Lung (tissue), 12 donors: ENCODE data around the gene TGFBRAP1. TPM values are rescaled to one million over a fixed set of nuclear protein-coding genes. Genes with fewer than 3 reads are reported as not detected.

Experiments used
- ATAC-seq: fragments of 200-7000 bp; cut with Tn5 transposase; one replicate; pipeline ENCODE4 v1.9.1; 2020; ENCODE audit warnings: moderate number of reproducible peaks; ENCODE audit not compliant: insufficient read depth, low FRiP score
- DNase-seq, 3 donors: peaks; one replicate each; pipeline ENCODE4 v3.0.0-alpha.2; 2013 to 2017
- H3K27ac ChIP-seq, 2 donors: one replicate each; pipeline ENCODE4 v1.5.1; 2013; ENCODE audit warnings: mild to moderate bottlenecking in 2 of 2, moderate library complexity in 2 of 2, control low read depth in 1 of 2, inconsistent platforms in 1 of 2, low read depth in 1 of 2, low read length in 1 of 2
- H3K27me3 ChIP-seq, 3 donors: one replicate each; pipeline ENCODE4 v1.5.1; 2013; ENCODE audit warnings: low read length in 2 of 3; ENCODE audit not compliant: control insufficient read depth in 3 of 3, insufficient read depth in 3 of 3
- H3K36me3 ChIP-seq, 4 donors: one replicate each; pipeline ENCODE4 v1.5.1; 2013; ENCODE audit warnings: low read length in 4 of 4, mild to moderate bottlenecking in 1 of 4, moderate library complexity in 1 of 4; ENCODE audit not compliant: control insufficient read depth in 4 of 4, insufficient read depth in 4 of 4
- H3K4me1 ChIP-seq, 5 donors: one replicate each; pipeline ENCODE4 v1.5.1; 2013; ENCODE audit warnings: low read length in 5 of 5, mild to moderate bottlenecking in 2 of 5, moderate library complexity in 1 of 5; ENCODE audit not compliant: control insufficient read depth in 5 of 5, insufficient read depth in 5 of 5
- H3K4me3 ChIP-seq: one replicate; pipeline ENCODE4 v1.5.1; 2013; ENCODE audit warnings: mild to moderate bottlenecking, control low read depth, moderate library complexity
- H3K9ac ChIP-seq, 2 donors: one replicate each; pipeline ENCODE4 v1.5.1; 2013; ENCODE audit warnings: low read length in 2 of 2, control low read depth in 1 of 2; ENCODE audit not compliant: insufficient read depth in 1 of 2
- H3K9me3 ChIP-seq, 4 donors: one replicate each; pipeline ENCODE4 v1.5.1; 2013; ENCODE audit warnings: low read length in 3 of 4, mild to moderate bottlenecking in 1 of 4, moderate library complexity in 1 of 4; ENCODE audit not compliant: control insufficient read depth in 4 of 4, insufficient read depth in 3 of 4
- WGBS, 2 donors: extraction: QIAGEN DNeasy Blood & Tissue Kit; methylation state at CpG; one replicate each; pipeline ENCODE4 v1.1.7; 2013; 5-methylcytosine and 5-hydroxymethylcytosine counted together
- polyA plus RNA-seq, 2 donors: library from polyadenylated mRNA; stranded (reverse); fragments of 200-250 nt; gene quantifications; one replicate each; pipeline ENCODE4 v1.2.1, GENCODE V29; 2013
- total RNA-seq, 2 donors: library from RNA; depleted of rRNA in 1 of 2; stranded (reverse); fragments of >200 nt in 1 of 2; gene quantifications; one replicate each; pipeline ENCODE4 v1.2.1, GENCODE V29; 2014 to 2021
- TF ChIP-seq, protein P1 (sequence below): IDR thresholded peaks from 2 replicates; pipeline ENCODE4 v1.5.1; 2012; ENCODE audit warnings: mild to moderate bottlenecking; ENCODE audit errors: control extremely low read depth, extremely low read depth
- donor health status: control.
- donor health status: control.
- donor health status: Bipolar disorder and iron deficiency.
- donor health status: healthy.
- donor health status: DM: yes; HTN: yes; CAD: no.

TGFBRAP1 gene
- total and polyA plus RNA-seq, 4 donors, result 4.0 to 19.7 (median 12.0) TPM

DNA sequence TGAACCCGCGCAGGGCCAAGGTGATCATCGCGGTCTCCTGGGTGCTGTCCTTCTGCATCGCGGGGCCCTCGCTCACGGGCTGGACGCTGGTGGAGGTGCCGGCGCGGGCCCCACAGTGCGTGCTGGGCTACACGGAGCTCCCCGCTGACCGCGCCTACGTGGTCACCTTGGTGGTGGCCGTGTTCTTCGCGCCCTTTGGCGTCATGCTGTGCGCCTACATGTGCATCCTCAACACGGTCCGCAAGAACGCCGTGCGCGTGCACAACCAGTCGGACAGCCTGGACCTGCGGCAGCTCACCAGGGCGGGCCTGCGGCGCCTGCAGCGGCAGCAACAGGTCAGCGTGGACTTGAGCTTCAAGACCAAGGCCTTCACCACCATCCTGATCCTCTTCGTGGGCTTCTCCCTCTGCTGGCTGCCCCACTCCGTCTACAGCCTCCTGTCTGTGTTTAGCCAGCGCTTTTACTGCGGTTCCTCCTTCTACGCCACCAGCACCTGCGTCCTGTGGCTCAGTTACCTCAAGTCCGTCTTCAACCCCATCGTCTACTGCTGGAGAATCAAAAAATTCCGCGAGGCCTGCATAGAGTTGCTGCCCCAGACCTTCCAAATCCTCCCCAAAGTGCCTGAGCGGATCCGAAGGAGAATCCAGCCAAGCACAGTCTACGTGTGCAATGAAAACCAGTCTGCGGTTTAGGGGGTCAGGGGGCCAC, 87.1 kb downstream of the TGFBRAP1 start:
- H3K9me3 ChIP-seq, result no peaks in the 10 kb centered on the region
- no peaks in the 10 kb centered on the region for H3K4me1 ChIP-seq
- H3K9ac ChIP-seq, result no peak overlapping the region
- WGBS, 2 donors, result 96 to 98% methylated on average over 50 of the region's 50 CpGs
- TF ChIP-seq, protein P1, sequence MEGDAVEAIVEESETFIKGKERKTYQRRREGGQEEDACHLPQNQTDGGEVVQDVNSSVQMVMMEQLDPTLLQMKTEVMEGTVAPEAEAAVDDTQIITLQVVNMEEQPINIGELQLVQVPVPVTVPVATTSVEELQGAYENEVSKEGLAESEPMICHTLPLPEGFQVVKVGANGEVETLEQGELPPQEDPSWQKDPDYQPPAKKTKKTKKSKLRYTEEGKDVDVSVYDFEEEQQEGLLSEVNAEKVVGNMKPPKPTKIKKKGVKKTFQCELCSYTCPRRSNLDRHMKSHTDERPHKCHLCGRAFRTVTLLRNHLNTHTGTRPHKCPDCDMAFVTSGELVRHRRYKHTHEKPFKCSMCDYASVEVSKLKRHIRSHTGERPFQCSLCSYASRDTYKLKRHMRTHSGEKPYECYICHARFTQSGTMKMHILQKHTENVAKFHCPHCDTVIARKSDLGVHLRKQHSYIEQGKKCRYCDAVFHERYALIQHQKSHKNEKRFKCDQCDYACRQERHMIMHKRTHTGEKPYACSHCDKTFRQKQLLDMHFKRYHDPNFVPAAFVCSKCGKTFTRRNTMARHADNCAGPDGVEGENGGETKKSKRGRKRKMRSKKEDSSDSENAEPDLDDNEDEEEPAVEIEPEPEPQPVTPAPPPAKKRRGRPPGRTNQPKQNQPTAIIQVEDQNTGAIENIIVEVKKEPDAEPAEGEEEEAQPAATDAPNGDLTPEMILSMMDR, result no peak
- H3K27me3 ChIP-seq, result peaks cover 0 to 11% (median 6%) of the 10 kb centered on the region in 3 donors
- no peak overlapping the region for H3K27ac ChIP-seq
- DNase-seq, result no peak
- H3K4me3 ChIP-seq, result no peak overlapping the region
- no peak for ATAC-seq
- no peaks in the 10 kb centered on the region for H3K36me3 ChIP-seq

DNA sequence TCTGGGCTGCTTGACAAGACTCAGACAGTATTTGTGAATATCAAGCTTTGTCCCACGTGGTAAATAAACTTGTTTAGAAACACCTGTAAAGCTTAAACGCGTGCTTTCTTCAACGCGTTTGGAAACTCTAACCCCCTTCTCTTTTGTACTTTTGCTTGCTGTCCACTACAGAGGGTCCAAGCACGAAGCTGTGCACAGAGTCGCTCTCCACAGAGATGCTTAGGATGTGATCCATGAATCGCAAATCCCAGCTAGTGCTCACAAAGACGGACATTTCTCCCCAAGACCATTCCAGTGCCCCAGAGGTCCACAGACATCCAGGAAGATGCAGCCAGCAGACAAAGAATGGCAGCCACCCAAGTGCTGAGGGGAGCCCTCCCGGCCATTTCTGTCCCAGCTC, 88.1 kb downstream of the TGFBRAP1 start, which contains the start of gene GPR45:
Gene GPR45 (plus strand): TSS at position 301 of the 400 bp plus-strand sequence. CDS start 116 bp downstream, outside the sequence.
- TF ChIP-seq, protein P1, result no peak
- Histone ChIP-seq H3K9ac (no peak within 1 kb of the TSS), H3K9me3 (no peaks in the 10 kb centered on the region), H3K27ac (no peak within 1 kb of the TSS), H3K4me1 (no peaks in the 10 kb centered on the region), H3K27me3 (peaks cover 0 to 10% (median 9%) of the 10 kb centered on the region in 3 donors), H3K4me3 (no peak within 1 kb of the TSS), H3K36me3 (no peaks in the 10 kb centered on the region)
- ATAC-seq, result no peak
- 84 to 93% methylated on average over 10 of the region's 10 CpGs for WGBS, 2 donors
- DNase-seq, result no peak

DNA sequence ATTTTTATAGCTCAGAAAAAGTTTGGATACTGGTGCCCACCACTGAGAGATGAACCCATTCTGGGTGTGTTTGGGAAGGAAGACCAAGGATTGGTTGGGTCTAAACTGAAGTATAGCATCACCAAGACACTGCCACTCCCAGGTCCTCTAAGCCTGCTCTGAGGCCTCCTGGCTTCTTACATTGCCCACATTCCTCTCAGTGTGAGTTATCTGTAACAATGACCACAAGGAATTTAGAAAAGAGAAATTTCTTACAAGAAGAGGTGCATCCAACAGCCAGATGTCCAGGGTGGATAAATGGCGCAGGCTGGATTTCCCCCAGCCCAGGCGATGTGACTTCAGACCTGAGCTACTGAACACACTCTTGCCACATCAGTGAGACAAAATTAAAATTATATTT, 89.6 kb downstream of the TGFBRAP1 start:
- no peaks in the 10 kb centered on the region for H3K36me3 ChIP-seq
- 89 to 91% methylated on average over 2 of the region's 2 CpGs for WGBS, 2 donors
- ATAC-seq (no peak), DNase-seq (no peak)
- no peak overlapping the region for H3K9ac ChIP-seq
- no peaks in the 10 kb centered on the region for H3K9me3 ChIP-seq
- no peak overlapping the region for H3K4me3 ChIP-seq
- TF ChIP-seq, protein P1, result no peak
- no peaks in the 10 kb centered on the region for H3K4me1 ChIP-seq
- H3K27ac ChIP-seq, result no peak overlapping the region
- peaks cover 0 to 14% (median 10%) of the 10 kb centered on the region in 3 donors for H3K27me3 ChIP-seq
